ENCODE data around the gene ZNG1B.
"Not testable (repeated sequence)": the region's sequence is repeated elsewhere in the genome, so short reads cannot be mapped to it uniquely, and the experiment has no call there.

The ZNG1B gene

GRCh38 chr2:113504081-113504480 is 66.6 kb downstream of the ZNG1B start:
- DNase-seq: not testable (repeated sequence)

GRCh38 chr2:113507394-113508140 is 70.1 kb downstream of the ZNG1B start:
- not testable (repeated sequence) for DNase-seq

GRCh38 chr2:113508187-113508586 is 70.7 kb downstream of the ZNG1B start:
- not testable (repeated sequence) for DNase-seq

- DNase-seq: not testable (repeated sequence)
Observed at GRCh38 chr2:113510913-113511312, 73.4 kb downstream of the ZNG1B start.

GRCh38 chr2:113511859-113512258 is 74.4 kb downstream of the ZNG1B start:
- not testable (repeated sequence) for DNase-seq

GRCh38 chr2:113515457-113515856 is 78.0 kb downstream of the ZNG1B start:
- not testable (repeated sequence) for DNase-seq

- DNase-seq: not testable (repeated sequence)
Observed at GRCh38 chr2:113515995-113516394, 78.5 kb downstream of the ZNG1B start.

GRCh38 chr2:113517025-113517424 is 79.5 kb downstream of the ZNG1B start:
- not testable (repeated sequence) for DNase-seq

GRCh38 chr2:113520837-113521236 is 83.3 kb downstream of the ZNG1B start:
- DNase-seq: not testable (repeated sequence)

- DNase-seq: not testable (repeated sequence)
Observed at GRCh38 chr2:113521492-113521891, 84.0 kb downstream of the ZNG1B start.

GRCh38 chr2:113524986-113525385 is 87.5 kb downstream of the ZNG1B start:
- not testable (repeated sequence) for DNase-seq

- not testable (repeated sequence) for DNase-seq
Observed at GRCh38 chr2:113527350-113528045, 90.0 kb downstream of the ZNG1B start.

- not testable (repeated sequence) for DNase-seq
Observed at GRCh38 chr2:113528126-113528525, 90.6 kb downstream of the ZNG1B start.

- DNase-seq: not testable (repeated sequence)
Observed at GRCh38 chr2:113528904-113529303, 91.4 kb downstream of the ZNG1B start.

GRCh38 chr2:113532991-113533390 is 95.5 kb downstream of the ZNG1B start:
- DNase-seq: not testable (repeated sequence)

GRCh38 chr2:113536573-113536972 is 99.1 kb downstream of the ZNG1B start:
- not testable (repeated sequence) for DNase-seq

- DNase-seq: not testable (repeated sequence)
Observed at GRCh38 chr2:113540834-113541203, 103.3 kb downstream of the ZNG1B start.

- DNase-seq: peak; percentile 29 to 40
Observed at GRCh38 chr2:113541204-113541975, 103.9 kb downstream of the ZNG1B start.

GRCh38 chr2:113541976-113542485 is 104.5 kb downstream of the ZNG1B start:
- DNase-seq: peak in 1 of 2 experiments; percentile 6

- not testable (repeated sequence) for DNase-seq
Observed at GRCh38 chr2:113542529-113542928, 105.0 kb downstream of the ZNG1B start.

Data from activated CD4-positive, alpha-beta T cell treated with anti-CD3 and anti-CD28 coated beads, Interleukin-2, amount 50 U/mL, for 48 hours (primary cell).